B cell (primary cell): Measurements from ENCODE around the gene C19orf33.

ENCODE experiments used
- CTCF ChIP-seq: fragments of 200-600 bp; IDR thresholded peaks from one replicate; pipeline ENCODE4 v1.8.0; 2022; ENCODE audit warnings: antibody characterized with exemption, mild to moderate bottlenecking
- EZH2 ChIP-seq: IDR thresholded peaks from 2 replicates; pipeline ENCODE4 v1.6.1; 2012; ENCODE audit warnings: borderline replicate concordance, low read depth, mild to moderate bottlenecking, moderate library complexity, low read length; ENCODE audit not compliant: insufficient read depth, poor library complexity, severe bottlenecking

- TF ChIP-seq CTCF, result no peak
- no peak for TF ChIP-seq EZH2
Measured at GRCh38 chr19:38289955-38290354, 14.1 kb upstream of the C19orf33 start.
